GM12872 (cell line): Measurements from ENCODE around the gene LILRB2.

ENCODE experiments used
- CTCF ChIP-seq: IDR thresholded peaks from 3 replicates; pipeline ENCODE4 v1.5.1; 2011; ENCODE audit warnings: low read depth, mild to moderate bottlenecking, low read length, moderate library complexity; ENCODE audit not compliant: insufficient read depth

The LILRB2 gene

DNA sequence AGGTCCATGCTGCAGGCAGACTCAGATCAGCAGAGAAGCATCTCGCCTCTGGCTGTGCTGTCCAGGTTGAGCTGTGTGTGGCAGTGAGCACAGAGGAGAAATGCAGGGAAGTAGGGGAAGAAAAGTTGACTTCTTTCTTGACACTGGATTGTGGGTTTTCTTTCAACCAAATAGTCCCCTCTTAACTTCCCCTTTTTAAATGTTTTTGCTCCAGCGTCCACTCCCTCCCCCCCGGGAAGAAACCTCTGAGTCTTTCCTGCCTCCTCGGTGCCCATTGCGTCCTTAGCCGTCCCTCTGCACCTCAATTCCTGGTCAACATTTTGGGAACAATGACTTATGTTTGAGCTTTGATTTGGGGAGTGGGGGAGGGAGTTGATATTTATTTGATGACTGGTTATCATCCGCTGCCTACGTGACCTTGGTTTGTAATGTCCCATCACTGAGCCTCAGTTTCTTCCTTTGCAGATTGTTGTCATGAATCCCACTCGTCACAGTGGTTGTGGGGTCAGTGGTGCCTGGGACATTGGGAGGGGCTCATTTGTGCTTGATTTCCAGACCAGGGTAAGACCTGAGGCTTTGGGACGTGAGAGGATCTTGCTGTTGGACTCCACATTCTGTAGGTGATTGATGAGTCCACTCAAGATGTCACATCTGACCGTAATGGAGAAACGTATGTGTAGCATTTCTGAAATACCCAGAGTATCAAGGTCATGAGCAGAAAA is at the start of gene LILRB2:
LILRB2 (minus strand) TSS at position 104 of the 722 bp plus-strand sequence. CDS start 614 bp downstream, outside the sequence.
- TF ChIP-seq CTCF: no peak

DNA sequence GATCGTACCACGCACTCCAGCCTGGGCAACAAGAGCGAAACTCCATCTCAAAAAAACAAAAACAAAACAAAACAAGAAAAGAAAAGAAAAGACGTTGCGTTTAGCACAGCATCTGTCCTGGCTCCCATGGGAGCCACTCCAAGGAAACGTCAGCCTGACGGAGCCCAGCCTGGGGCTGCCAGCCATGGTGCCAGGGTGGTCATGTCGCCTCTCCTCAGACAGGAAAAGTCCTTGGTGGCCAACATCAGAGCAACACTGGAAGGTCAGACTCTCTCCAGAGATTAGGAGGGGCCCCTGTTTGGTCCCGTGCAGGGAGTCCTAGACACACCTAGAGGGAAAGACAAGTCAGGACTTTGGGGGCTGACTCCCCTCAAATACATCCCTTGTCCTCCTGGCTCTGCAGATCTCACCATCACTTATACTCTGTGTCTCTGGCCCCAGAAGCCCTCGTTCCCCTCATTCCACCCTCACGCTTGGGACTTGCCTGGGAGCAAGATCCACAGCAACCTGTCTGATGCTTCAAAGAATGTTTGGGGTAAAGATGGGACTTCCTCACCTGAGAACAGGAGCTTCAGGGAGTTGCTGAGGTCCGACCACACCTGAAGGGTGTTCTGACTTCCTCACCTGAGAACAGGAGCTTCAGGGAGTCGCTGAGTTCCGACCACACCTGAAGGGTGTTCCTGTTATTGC is 48.7 kb upstream of the LILRB2 start:
- no peak for TF ChIP-seq CTCF

- TF ChIP-seq CTCF: no peak
Observed at GRCh38 chr19:54325631-54326030, 44.7 kb upstream of the LILRB2 start.

DNA sequence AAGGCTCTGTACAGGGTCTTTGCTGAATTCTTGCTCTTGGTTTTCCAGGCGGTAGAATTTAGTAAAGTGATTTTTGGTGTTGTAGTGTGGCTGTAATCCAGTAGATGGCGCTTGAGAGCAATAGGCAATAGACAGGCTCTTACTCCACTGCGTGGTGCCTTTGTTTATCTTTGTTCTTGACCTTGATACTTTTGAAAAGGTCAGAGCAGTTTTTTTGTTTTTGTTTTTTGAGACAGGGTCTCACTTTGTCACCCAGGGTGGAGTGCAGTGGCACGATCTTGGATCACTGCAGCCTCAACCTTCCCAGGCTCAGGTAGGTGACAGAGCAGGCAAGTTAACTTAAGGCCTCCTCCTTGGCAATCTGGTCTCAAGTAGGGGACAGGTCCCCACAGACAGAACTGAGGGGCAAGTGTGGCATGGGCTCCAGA is 44.3 kb upstream of the LILRB2 start:
- peak; percentile 93 for TF ChIP-seq CTCF

GRCh38 chr19:54324071-54324470 is 43.2 kb upstream of the LILRB2 start:
- no peak for TF ChIP-seq CTCF

- no peak for TF ChIP-seq CTCF
Observed at GRCh38 chr19:54319892-54320670, 39.2 kb upstream of the LILRB2 start.

- TF ChIP-seq CTCF: no peak
Observed at GRCh38 chr19:54319049-54319448, 38.1 kb upstream of the LILRB2 start.
